ENCODE data around the gene SORBS2.

DNA sequence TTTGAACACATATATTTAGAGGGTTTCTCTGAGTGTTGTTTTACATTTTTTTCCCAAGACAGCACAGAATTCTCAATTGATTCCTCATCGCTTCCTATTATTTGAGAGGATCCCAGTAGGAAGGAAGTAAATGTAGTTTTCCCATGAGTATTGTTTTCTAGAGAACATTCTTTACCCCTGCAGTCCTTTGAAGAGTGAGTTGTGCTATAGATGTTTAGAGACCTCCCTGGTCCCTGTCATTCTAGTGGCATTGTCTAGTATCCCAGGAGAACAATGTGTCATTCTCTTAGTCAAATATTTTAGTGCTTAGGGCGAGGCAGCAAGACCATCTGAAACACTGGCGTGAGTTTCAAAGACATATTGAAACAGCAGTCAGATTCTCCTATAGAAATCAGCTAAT lies 32.5 kb downstream of the SORBS2 start:
- TF ChIP-seq, protein P1, sequence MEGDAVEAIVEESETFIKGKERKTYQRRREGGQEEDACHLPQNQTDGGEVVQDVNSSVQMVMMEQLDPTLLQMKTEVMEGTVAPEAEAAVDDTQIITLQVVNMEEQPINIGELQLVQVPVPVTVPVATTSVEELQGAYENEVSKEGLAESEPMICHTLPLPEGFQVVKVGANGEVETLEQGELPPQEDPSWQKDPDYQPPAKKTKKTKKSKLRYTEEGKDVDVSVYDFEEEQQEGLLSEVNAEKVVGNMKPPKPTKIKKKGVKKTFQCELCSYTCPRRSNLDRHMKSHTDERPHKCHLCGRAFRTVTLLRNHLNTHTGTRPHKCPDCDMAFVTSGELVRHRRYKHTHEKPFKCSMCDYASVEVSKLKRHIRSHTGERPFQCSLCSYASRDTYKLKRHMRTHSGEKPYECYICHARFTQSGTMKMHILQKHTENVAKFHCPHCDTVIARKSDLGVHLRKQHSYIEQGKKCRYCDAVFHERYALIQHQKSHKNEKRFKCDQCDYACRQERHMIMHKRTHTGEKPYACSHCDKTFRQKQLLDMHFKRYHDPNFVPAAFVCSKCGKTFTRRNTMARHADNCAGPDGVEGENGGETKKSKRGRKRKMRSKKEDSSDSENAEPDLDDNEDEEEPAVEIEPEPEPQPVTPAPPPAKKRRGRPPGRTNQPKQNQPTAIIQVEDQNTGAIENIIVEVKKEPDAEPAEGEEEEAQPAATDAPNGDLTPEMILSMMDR (IDR thresholded peaks at IDR 0.05) = no peak
- TF ChIP-seq POLR2A (IDR thresholded peaks at IDR 0.05) = no peak

Measured in testis (tissue), 2 donors.